HT-29 (cell line): ENCODE measurements around the gene ZNF496. TPM values are rescaled to one million over a fixed set of nuclear protein-coding genes. Genes with fewer than 3 reads are reported as not detected.
"Not testable (repeated sequence)": the region's sequence is repeated elsewhere in the genome, so short reads cannot be mapped to it uniquely, and the experiment has no call there.

Experiments used
- DNase-seq: peaks from one replicate; pipeline ENCODE4 v3.0.0-alpha.2; 2015; ENCODE audit warnings: low spot score
- total RNA-seq: library from RNA; depleted of rRNA; stranded (reverse); fragments of >200 nt; shearing (Covaris generic); gene quantifications from 2 replicates; pipeline ENCODE4 v1.2.3, GENCODE V29; 2014

The ZNF496 gene
- total RNA-seq, 1 experiment from 2014 or later, result 34.3 TPM

DNA sequence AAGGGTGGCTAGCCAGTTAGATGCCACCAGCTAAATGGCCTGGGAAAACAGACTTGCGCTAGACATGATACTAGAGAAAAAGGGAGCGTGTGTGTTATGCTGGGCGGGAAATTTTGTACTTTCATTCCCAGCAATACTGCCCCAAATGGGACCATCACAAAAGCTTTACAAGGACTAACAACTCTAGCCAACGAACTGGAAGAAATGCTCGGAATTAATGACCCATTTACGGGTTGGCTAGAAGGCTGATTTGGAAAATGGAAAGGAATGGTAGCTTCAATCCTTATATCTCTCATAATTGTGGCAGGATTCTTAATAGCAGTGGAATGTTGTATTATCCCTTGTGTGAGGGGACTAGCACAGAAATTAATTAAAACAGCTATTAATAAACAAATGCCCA is 27.9 kb upstream of the ZNF496 start:
- DNase-seq, result no peak

- no peak for DNase-seq
Measured at GRCh38 chr1:247358920-247359319, 27.3 kb upstream of the ZNF496 start.

DNA sequence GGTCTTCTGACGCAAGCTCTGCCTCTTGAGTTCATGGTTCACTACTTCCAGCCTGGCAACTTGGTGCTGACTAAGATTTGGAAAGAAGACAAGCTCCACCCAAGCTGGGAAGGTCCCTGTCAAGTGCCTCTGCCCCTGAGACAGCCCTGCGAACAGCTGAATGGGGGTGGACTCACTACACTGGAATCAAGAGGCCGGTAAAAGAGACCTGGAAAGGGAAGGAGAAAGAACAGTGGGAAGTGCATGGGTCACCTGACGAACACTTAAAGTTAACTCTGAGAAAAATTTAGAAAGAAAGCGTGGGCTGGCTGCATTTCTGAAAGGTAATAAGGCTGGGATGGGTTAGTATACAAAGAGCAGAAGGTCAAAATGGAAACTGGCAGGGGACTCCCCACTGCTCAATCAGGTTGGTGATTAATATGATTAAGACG is 26.1 kb upstream of the ZNF496 start:
- no peak for DNase-seq

DNA sequence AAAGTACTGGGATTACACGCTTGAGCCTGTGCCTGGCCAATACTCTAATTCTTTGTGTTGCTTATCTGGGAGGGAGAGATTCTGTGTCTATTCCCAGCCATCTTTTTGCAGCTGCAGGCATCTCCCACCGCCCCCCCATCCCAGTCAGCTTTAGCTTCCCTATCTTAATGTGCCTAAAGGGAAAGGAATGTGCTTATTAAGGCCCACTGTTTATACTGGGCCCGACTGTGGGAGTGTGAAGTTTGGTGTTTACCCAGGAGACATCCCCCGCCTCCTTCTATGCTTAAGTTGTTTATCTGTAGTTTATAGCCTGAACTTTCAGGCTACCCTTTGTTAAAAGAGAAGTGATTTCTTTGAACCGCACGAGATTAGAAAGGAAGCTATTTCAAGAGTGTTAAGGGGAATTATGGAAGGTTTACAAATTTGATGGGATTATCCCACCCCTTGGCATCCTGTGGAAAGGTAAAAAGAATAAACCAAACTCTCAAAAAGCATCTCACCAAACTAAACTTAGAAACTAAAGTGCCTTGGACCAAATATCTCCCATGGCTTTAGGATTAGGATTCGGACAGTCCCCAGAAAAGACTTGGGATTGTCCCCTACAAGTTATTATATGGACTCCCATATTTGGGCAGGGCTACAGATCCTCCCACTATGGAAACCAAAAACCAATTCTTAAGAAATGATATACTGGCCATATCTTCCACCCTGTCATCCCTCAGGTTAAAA is 25.5 kb upstream of the ZNF496 start:
- DNase-seq, result no peak

- not testable (repeated sequence) for DNase-seq
Measured at GRCh38 chr1:247355160-247355559, 23.5 kb upstream of the ZNF496 start.

DNA sequence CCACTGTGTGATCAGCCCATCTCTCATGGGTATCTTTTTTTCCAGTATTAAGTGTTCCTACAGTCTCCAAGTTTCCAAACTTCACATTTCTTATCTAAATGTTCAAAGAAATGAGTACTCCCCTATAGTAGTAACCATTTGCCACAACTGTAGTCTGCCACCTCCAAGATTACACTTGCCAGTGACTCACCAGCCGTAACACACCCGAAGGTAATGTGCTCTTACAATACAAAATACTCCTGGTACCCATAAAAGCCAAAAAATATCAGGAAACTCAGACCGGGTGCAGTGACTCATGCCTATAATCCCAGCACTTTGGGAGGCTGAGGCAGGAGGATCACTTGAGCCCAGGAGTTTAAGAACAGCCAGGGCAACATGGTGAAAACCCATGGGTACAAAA is 20.5 kb upstream of the ZNF496 start:
- no peak for DNase-seq

DNA sequence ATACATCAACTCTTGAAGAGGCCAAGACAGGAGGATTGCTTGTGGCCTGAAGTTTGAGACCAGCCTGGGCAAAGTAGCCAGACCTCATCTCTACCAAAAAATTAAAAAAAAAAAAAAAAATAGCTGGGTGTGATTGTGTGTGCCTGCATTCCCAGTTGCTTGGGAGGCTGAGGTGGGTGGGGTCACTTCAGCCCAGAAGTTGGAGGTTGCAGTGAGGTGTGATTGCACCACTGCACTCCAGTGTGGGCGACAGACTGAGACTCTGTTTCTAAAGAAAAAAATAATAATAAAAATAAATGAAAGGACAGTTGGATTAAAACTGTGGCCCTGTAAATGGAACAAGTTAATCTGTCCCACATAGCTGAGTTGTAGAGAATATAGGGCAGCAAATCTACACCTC is 18.9 kb upstream of the ZNF496 start:
- no peak for DNase-seq

DNA sequence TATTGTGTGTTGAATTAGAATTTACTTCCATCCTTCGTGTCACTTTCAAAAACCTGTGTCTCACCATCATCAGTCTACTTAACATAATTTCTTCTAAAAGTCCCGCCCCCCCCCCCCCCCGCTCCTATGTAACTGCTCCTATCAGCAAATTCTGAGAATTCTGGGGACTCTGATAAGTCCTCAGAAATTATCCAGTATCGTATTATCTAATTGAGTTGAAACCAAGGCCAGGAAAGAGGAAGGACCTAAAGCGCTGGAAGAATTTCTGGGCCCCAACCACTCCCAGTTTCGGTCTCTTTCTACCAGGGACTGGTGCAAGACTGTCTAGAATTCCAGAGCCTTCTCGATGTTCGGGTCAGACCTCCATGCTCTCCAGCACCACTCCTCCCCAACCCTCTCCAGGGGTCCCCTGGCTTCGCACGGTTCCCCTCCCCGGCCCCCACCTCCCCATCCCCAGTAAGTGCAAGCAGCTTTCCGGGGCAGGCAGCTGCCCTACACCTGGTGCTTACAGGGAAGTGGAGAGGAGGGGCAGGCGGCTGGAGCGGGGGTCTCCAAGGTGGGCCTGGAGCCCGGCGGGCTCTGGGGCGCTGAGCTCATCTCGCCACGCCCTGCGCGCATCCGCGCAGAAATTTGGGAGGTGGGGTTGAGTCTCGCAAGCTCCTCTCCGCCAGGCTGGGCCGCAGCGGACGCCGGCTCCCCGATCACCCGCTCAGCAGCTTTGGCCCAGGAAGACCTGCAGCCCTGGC is 16.0 kb upstream of the ZNF496 start:
- no peak for DNase-seq

- no peak for DNase-seq
Measured at GRCh38 chr1:247345881-247346280, 14.2 kb upstream of the ZNF496 start.

GRCh38 chr1:247343801-247344200 is 12.1 kb upstream of the ZNF496 start:
- no peak for DNase-seq

DNA sequence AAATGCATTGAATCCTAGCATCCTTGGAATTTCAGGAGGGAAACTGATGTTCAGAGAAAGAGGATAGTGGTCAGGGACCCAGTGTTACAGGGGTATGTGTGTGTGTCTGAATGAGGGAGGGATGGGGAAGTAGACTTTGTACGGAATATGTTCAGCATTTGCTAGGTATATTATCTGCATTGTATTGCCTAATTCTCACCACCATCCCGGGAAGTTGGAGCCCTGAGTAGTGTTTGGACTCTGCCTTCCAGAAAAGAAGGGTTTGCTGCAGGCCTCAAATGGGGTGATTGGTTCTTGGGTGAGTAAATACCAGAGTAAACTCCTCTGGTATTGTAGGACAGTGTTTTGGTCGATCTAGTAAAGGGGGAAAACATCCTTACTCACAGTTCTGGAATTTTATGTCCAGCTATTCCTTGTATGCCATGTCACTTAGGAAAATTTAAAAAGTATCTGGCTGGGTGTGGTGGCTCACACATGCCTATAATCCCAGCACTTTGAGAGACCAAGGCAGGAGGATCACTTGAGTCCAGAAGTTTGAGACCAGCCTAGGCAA is 7.1 kb upstream of the ZNF496 start:
- DNase-seq, result no peak

- DNase-seq, result no peak
Measured at GRCh38 chr1:247337961-247338360, 6.3 kb upstream of the ZNF496 start.

DNA sequence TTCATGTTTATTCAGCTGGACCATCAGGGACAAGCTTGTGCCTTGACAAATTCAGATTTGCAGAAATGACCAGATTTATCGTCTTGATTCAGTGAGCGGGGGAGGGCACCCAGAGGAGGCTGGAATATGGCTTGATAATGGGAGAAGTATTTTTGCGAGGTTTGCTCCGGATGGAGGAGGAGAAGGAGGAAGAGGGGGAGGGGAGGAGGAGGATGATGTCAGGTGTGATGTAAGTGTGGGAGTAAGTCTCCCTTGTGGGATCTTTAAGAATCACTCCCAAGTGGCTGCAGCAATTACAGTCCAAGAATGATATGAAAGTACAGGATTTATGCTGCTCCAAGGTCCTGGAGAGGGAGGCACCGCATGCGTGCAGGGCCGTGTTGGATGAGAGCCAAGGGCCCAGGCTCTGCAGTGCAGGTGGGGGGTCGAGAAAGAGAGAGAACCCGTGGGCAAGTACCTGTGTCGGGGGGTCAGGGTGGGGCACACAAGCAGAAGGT is 5.6 kb upstream of the ZNF496 start:
- no peak for DNase-seq

DNA sequence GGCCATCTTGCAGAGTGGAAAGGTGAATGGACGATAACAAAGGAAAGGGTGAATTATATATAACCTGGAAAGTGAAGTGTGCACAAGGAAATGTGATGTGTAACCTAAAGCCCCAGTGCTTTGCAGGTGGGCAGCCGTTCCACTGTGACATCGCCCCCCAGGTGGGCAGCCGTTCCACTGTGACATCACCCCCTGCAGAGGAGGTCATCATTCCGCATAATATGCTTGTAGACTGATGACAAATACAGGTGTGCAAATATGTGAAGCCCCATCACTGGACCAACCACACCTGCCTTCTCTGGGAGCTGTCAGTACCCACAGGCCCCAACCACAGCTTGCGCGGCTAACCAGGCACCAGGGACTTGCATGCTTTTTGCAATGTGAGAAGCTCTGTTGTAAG is 4.7 kb upstream of the ZNF496 start:
- no peak for DNase-seq

- no peak for DNase-seq
Measured at GRCh38 chr1:247335882-247336281, 4.2 kb upstream of the ZNF496 start.

- DNase-seq, result no peak
Measured at GRCh38 chr1:247334378-247335133, 2.9 kb upstream of the ZNF496 start.

GRCh38 chr1:247332623-247333361 is 1.1 kb upstream of the ZNF496 start:
- DNase-seq, result peak; percentile 44

GRCh38 chr1:247332215-247332622 is 552 bp upstream of the ZNF496 start:
- peak; percentile 39 for DNase-seq

DNA sequence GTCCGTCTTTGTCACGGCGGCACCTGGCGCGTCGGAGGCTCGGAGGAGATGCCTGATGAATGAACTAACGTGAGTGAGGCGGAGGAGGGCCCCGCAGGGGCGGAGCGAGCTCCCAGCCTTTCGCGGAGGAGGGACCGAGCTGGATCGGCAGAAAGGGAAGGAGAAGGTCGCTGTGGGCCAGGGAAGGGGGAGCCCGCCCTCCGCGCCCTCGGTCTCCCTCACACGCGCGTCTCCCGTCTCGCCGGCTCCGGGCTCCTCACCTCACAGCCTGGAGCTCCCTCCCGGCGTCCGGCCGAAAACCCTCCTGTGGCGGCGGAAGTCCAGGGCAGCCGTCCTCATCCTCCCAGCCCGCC is 519 bp downstream of the ZNF496 start:
- DNase-seq, result peak; percentile 81

DNA sequence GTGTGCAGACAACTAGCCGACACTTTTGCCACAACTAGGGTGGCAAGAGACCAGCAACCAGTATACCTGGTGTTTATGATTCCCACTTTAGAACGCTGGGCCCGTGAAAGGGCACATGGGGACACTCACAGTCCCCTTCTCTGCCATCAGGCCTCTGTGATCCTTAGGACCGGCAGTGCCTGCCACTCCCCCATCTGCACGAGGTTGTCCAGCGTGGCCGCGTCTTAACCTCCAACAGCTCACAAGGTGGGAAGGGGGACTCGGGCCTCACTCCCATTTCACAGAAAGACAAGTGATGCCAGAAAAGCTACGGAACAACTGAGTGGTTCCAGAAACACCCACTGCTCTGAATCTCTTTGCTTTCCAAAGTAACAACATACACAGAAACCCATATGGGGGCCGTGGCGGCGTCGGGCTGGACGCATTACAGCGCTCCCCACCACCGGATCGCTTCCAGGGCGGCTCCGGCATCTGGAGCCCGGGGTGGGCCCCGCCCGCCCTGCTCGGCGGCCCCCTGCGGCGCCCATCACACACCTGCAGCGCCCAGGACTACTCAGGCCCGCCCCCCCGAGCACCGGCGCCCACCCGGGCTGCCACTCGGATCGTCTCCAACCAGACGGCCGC is 1.0 kb downstream of the ZNF496 start:
- no peak for DNase-seq

DNA sequence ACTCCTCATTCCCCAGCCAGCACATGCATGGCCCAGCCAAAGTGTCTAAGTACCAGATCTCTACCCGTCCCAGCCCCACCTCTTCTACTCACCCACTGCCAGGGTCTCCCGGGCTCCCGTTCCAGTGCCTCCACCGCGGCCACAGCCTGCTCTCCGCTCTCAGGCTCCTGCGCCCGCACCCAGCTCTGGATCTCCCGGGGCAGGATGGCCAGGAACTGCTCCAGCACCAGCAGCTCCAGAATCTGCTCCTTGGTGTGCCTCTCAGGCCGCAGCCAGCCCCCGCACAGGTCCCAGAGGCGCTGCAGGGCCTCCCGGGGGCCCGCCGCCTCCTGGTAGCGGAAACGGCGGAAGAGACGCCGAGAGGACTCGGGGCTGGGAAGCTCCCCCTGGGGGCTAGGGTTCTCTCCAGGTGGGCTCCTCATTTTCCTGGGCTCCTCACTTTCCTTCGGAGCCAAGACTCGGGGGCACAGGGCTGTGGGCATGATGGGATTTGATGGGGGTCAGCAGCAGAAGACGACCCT is 2.5 kb downstream of the ZNF496 start:
- DNase-seq, result no peak
